HG02970 (cell line): Measurements from ENCODE around the gene ELK3.

Source experiments
- ATAC-seq: cut with Tn5 transposase; IDR thresholded peaks from one replicate; pipeline ENCODE4 v1.9.1; 2021; ENCODE audit warnings: mild to moderate bottlenecking, moderate library complexity, moderate number of reproducible peaks; ENCODE audit not compliant: unreplicated experiment, low FRiP score

The ELK3 gene

DNA sequence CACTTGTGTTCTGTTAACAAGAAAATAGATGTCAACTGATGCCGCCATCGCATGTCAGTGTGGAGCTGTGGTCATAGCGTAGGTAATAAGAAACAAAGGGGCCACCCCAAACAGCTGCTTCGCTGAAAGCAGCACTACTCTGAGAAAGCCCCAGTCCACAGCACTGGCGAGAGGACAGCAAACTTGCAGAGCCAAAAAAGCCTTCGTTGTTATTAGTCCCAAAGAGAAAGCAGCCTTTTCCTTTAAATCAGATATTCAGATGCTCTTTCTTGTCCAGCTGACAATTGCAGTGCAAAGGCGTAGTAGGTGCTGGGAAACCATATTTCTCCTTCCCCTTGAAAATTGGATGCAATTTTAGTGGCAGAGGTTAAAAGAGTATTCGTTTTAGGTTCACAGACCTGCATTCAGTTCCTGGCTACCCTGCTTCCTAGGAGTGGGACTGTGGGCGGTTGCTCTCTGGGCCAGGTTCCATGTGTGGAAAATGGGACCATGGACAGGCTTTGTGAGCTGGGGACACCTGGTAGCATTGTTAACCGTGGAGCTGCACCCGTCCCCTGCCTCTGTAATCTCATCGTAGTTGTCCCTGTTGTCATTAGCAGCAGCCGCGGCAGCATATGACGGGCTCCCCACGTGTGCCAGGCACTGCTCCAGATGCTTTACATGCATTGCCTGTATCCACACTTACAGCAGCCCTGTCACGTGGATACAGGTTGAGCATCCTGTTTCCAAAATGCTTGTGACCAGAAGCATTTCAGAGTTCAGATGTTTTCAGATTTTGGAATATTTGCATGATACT lies 54.2 kb downstream of the ELK3 start:
- no peak for ATAC-seq

GRCh38 chr12:96249196-96250118 lies 55.3 kb downstream of the ELK3 start:
- no peak for ATAC-seq

DNA sequence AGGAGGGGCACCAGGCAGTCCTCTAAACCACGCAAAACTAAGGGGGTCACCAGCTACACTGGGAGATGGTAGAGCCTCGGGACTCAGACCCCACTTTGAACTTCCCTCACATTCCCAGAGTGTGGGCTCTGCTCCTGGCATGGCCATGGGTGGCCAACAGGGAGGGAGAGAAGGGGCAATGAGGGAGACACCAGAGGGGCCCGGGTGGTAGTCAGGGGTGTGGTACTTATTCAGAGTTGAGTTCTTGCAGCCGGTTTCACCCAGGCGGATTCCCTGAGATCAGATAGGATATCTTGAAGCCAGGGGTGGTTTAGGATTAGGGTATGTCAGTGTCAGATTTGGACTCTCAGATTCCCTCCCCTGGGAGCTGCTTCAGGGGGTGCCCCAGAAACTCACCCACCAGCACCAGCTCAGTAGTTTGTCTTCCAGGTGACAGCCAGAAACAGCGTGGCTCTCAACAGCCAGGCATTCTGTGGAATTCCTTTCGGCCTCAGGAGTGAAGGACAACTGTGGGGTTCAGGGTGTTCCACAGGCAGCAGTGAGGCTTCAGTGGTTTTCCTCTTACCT lies 56.0 kb downstream of the ELK3 start:
- no peak for ATAC-seq

DNA sequence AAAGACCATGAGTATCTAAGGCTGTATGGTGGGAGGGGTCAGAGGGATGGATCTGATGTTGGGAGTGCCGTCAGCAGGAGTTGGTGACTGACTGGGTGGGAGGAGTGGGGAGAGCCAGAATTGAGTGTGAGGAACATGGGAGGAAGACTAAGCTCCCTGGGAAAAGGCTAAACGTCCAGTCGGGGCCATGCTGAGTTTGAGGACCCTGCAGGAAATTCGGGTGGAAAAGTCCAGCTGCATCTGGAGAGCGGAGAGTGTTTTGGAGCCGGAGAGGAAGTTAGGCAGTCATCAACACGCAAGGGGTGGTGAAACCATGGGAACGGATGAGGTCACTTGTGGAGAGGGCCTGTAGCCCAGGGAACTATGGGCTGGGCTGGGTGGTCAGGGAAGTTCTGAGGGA lies 60.9 kb downstream of the ELK3 start:
- no peak for ATAC-seq

GRCh38 chr12:96256672-96257361 lies 62.6 kb downstream of the ELK3 start:
- no peak for ATAC-seq

DNA sequence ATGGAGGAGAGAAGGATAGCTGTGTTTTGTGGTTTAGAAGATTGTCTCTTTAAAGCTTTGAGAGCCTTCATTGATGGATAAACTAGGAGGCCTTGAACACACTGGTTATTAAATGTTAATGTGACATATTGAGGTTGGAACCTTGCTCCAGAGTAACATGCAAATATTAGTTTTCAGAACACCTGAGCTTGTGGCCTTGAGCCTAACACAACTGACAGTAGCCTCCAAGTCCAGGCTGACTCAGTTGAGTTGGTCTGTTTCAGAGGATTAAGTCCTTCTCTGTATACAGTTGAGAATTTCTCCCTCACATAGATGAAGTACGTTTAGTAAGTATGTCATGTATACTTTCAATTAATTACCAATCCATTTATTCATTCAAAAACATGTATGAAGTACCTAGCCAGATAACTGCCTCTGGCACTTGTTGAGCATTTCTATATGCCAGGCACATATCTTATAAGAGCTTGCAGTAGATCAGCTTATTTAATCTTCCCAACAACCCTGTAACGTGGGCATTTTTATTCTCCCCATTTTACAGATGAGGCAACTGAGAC lies 63.5 kb downstream of the ELK3 start:
- no peak for ATAC-seq

DNA sequence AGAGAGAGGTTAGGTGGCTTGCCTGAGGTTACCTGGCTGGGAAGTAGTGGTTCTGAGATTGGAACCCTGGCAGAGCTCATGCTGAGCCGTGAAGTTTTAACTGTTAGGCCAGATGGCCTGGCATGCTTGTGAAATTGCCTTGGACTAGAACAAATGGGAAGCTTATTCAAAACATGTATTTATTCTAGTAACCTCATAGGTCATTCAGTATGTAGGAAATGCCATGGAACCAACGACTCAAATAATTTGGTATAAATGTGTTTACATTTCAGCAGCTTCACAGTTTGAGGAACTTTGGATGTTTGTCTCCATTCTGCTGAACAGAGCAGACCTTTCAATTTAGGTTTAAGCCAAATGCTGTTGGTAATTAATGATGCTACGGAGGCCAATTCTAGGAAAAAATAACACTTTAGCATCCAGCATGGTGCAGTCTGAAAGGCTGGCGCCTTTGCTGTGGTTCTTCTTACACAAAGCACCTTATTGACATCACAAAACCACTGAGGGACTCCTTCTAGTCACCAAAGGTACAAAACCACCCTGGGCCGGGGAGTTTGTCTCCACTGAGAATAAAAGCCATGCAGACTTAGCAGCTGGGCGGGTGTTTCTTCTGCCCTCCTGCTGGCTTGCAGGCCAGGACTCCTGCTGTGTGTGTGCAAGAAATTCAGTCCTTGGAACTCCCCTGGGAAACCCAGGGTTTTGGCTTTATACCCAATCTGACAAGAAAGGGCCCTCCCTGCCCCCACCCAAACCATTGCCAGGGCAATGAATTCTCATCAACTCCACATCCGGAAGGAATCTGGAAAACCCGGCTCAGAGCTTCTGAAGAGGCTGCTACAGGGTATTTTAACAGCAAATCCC lies 64.2 kb downstream of the ELK3 start:
- no peak for ATAC-seq

DNA sequence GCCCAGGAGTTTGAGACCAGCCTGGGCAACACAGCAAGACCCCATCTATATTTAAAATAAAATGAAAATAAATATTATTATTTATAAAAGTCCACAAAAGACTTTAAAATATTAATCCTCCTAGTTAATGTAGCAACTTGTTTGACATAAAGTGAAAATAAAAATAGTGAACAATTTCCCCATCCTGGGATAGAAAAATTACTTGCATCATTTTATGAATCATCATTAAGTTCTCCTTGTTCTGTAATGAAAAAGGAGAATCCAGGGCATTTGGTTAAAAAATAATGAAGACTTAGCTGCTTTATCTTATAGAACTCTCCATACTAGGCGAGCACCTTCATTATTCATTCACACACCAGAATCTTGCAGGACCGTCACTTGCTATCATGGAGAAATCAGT lies 66.1 kb downstream of the ELK3 start:
- ATAC-seq, result no peak

- no peak for ATAC-seq
Measured at GRCh38 chr12:96260644-96261043, 66.5 kb downstream of the ELK3 start.

- no peak for ATAC-seq
Measured at GRCh38 chr12:96261557-96261956, 67.4 kb downstream of the ELK3 start.

- no peak for ATAC-seq
Measured at GRCh38 chr12:96263449-96263902, 69.3 kb downstream of the ELK3 start.

DNA sequence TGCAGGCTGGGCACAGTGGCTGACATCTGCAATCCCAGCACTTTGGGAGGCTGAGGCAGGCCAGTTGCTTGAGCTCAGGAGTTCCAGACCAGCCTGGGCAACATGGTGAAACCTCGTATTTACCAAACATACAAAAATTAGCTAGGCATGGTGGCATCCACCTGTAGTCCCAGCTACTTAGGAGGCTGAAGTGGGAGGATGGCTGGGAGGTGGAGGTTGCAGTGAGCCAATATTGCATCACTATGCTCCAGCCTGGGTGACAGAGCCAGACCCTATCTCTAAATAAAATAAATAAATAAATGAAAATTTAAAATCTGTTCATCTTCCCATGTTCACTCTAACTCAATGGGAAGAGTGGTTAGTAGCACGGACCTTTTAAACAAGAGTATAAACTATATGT lies 71.2 kb downstream of the ELK3 start:
- no peak for ATAC-seq

DNA sequence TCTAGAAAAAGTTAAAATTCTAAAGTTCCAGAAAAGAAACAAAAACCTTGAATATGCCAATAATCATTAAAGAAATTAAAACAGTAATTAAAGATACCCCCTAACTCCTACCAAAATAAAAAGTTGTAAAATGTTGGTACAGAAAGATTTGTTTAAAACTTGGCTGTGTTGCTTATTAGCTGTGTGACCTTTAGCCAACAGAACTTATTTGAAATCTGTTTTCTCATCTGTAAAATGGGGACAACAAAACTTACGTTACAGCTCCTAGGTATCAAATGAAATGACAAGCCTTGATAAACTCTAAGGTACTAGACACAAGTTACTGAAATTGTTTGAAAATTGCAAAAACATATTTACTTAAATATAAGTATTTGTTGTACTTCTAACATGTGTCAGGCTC lies 71.7 kb downstream of the ELK3 start:
- ATAC-seq, result no peak

GRCh38 chr12:96266238-96266637 lies 72.1 kb downstream of the ELK3 start:
- no peak for ATAC-seq

DNA sequence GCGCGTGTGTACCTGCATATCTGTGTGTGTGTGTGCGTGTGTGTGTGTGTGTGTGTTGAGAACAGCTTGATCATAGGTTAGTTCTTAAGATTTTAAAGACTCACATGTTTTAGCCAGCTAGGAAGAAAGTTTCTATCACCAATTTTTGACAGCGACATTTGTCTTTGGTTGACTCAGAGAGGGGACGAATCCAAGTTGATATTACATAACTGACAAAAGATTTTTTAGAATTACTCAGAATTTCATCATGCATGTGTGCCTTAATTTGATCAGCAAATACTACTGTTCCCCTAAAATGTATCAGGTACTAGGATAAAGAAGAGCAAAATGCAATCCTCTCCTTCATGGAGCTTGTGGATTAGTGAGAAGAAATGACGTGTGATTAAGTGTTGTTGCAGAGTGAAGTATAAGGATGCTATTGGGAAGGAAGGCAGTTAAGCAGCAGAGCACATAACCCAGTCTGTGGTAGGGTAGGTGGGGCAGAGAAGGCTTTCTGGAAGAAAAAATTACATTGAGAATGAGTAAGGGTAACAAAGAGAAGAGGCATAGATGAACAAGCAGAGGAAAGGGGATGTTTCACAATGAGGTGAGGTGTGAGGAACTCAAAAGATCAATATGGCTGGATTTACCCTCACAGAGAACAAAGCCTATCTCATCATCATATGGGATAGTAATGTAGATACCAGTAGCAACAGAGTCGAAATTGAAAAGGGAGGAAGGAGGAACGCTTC lies 77.5 kb downstream of the ELK3 start:
- no peak for ATAC-seq

DNA sequence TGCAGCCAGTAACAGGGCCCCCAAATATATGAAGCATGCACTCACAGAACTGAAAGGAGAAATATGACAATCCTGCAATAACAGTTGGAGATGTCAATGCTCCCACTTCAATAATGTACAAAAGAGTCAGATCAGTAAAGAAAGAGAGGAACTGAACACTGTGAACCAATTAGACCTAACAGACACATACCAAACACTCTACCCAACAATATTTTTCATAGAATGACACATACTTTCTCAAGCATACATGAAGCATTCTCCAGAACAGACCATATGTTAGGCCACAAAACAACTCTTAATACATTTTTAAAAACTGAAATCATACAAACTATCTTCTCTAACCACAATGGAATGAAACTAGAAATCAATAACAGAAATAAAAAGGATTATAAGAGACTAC lies 80.2 kb downstream of the ELK3 start:
- ATAC-seq, result no peak

DNA sequence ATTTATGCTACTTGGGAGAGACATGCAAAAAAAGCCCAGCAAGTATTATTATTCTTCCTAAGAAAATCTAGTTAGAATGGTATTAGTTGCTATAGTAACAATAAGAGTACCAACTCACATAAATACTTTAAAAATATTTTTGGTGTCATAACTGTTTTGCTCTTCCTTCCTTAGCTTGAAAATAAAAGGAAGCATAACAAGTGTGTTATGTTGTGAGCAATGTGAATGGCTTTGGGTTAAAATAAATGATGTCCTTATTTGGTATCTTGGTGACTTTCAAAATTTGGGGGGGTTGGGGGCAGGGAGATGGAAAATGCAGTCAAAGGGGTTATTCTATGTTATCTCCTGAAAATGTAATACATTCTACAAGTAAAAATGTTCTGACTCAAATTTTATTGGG lies 91.0 kb downstream of the ELK3 start:
- ATAC-seq, result no peak

- ATAC-seq, result no peak
Measured at GRCh38 chr12:96289067-96289466, 94.9 kb downstream of the ELK3 start.

DNA sequence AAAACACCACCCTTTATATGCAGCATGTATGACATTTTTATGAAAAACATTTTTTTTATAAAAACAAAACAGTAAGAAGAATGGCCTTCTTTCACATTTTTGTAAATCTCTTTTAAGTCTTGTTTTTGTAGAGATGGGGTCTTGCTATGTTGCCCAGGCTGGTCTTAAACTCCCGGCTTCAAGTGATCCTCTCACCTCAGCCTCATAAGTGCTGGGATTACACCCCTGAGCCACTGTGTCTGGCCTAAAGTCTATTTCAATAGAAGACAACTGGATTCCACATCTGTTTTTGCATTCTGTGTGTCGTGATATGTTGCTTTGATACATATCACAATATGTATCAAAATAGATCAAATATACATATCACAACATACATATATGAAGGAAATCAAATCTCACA lies 98.9 kb downstream of the ELK3 start:
- no peak for ATAC-seq
